A549 (cell line): ENCODE results near the gene MAGI2. TPM values are rescaled to one million over a fixed set of nuclear protein-coding genes. Genes with fewer than 3 reads are reported as not detected.

Experiments
- ATAC-seq, 2 experiments: fragments of 200-7000 bp in 1 of 2; fragments of >200 bp in 1 of 2; cut with Nextera tagmentation in 1 of 2; cut with Tn5 transposase in 1 of 2; 3 replicates each; pipeline versions ENCODE4 v1.8.0 to v1.9.1; 2018 to 2020; ENCODE audit warnings: mild to moderate bottlenecking in 1 of 2, moderate library complexity in 1 of 2
- CTCF ChIA-PET: fragments of 300-600 bp; sonication (Branson Sonifier 250); formaldehyde crosslinking; extraction: SDS; loops from one replicate; lab custom pipeline; 2021; ENCODE audit warnings: antibody characterized with exemption, inconsistent platforms; lab: Yijun Ruan, JAX
- POLR2A ChIA-PET: fragments of 350-600 bp; formaldehyde crosslinking; extraction: SDS; loops from one replicate; lab custom pipeline; 2021; ENCODE audit warnings: antibody characterized with exemption, inconsistent platforms; lab: Yijun Ruan, JAX
- DNase-seq, 2 experiments: peaks; one replicate each; pipeline versions ENCODE4 v3.0.0 to v3.0.0-alpha.2; 2011 to 2016; ENCODE audit warnings: low read depth in 1 of 2, low spot score in 1 of 2
- FAIRE-seq: peaks from 2 replicates; lab custom pipeline; 2011; peaks lifted over from hg19 to GRCh38; lab: Jason Lieb, UNC
- H3K27ac ChIP-seq, 2 experiments: fragments of >200 bp; sonication (Bioruptor Twin); formaldehyde crosslinking; 3 replicates each; pipeline ENCODE4 v1.5.1; 2016 to 2017
- H3K4me1 ChIP-seq: fragments of >200 bp; sonication (Bioruptor Twin); formaldehyde crosslinking; 3 replicates; pipeline ENCODE4 v1.6.1; 2016
- H3K4me2 ChIP-seq: fragments of >200 bp; sonication (Bioruptor Twin); formaldehyde crosslinking; 3 replicates; pipeline ENCODE4 v1.6.1; 2016
- H3K4me3 ChIP-seq: fragments of >200 bp; sonication (Bioruptor Twin); formaldehyde crosslinking; 3 replicates; pipeline ENCODE4 v1.5.1; 2016
- H3K9me3 ChIP-seq: fragments of >200 bp; sonication (Bioruptor Twin); formaldehyde crosslinking; 3 replicates; pipeline ENCODE4 v1.6.1; 2016
- BHLHE40 ChIP-seq: IDR thresholded peaks from 2 replicates; pipeline ENCODE4 v1.6.1; 2012; ENCODE audit warnings: low read depth, low read length, inconsistent platforms
- CBX8 ChIP-seq: fragments of 200-600 bp; sonication (generic); IDR thresholded peaks from 2 replicates; pipeline ENCODE4 v1.6.1; 2016
- CEBPB ChIP-seq, 2 experiments: fragments of >200 bp in 1 of 2; sonication (Bioruptor Twin) in 1 of 2; formaldehyde crosslinking in 1 of 2; IDR thresholded peaks; 2 replicates each; pipeline ENCODE4 v1.6.1; 2012 to 2016
- FOSB ChIP-seq: fragments of 250-450 bp; sonication (Bioruptor Pico); IDR thresholded peaks from 2 replicates; pipeline ENCODE4 v1.5.0; 2020; ENCODE audit warnings: mild to moderate bottlenecking, moderate library complexity
- FOSL2 ChIP-seq, 2 experiments: fragments of 450-650 bp in 1 of 2; fragments of >200 bp in 1 of 2; sonication (Bioruptor Twin) in 1 of 2; formaldehyde crosslinking; IDR thresholded peaks; 2 replicates each; pipeline versions ENCODE4 v1.5.0 to v1.6.1; 2016 to 2020; ENCODE audit warnings: mild to moderate bottlenecking in 1 of 2, moderate library complexity in 1 of 2
- GATA3 ChIP-seq: IDR thresholded peaks from 2 replicates; pipeline ENCODE4 v1.6.1; 2012; ENCODE audit warnings: borderline replicate concordance
- HDAC2 ChIP-seq: fragments of 200-600 bp; sonication (generic); IDR thresholded peaks from 2 replicates; pipeline ENCODE4 v1.6.1; 2016
- JUN ChIP-seq, 2 experiments: fragments of >200 bp; sonication (Bioruptor Twin); formaldehyde crosslinking; IDR thresholded peaks; 2 replicates in 1 of 2; 3 replicates in 1 of 2; pipeline ENCODE4 v1.6.1; 2016 to 2017
- JUNB ChIP-seq: fragments of >200 bp; sonication (Bioruptor Twin); formaldehyde crosslinking; IDR thresholded peaks from 2 replicates; pipeline ENCODE4 v1.6.1; 2016
- KDM1A ChIP-seq: fragments of 200-600 bp; sonication (generic); IDR thresholded peaks from 2 replicates; pipeline ENCODE4 v1.6.1; 2016; ENCODE audit warnings: low read depth, mild to moderate bottlenecking
- MYC ChIP-seq: IDR thresholded peaks from 2 replicates; pipeline ENCODE4 v1.6.1; 2012; ENCODE audit warnings: mild to moderate bottlenecking, inconsistent platforms, low read length, improper control_type of control experiment, borderline replicate concordance
- NPAS2 ChIP-seq: fragments of 250-450 bp; sonication (Bioruptor Pico); IDR thresholded peaks from 2 replicates; pipeline ENCODE4 v1.8.0; 2022; ENCODE audit warnings: mild to moderate bottlenecking, moderate library complexity, borderline replicate concordance
- PHF8 ChIP-seq: fragments of 200-600 bp; sonication (generic); IDR thresholded peaks from 2 replicates; pipeline ENCODE4 v1.6.1; 2016; ENCODE audit warnings: low read depth, mild to moderate bottlenecking, antibody characterized with exemption, moderate library complexity, borderline replicate concordance
- POLR2A ChIP-seq: IDR thresholded peaks from 2 replicates; pipeline ENCODE4 v1.6.1; 2012; ENCODE audit warnings: mild to moderate bottlenecking, low read length
- POLR2AphosphoS2 ChIP-seq: conservative IDR thresholded peaks from 2 replicates; pipeline ENCODE4 v1.6.1; 2012; ENCODE audit warnings: low read length, improper control_type of control experiment, inconsistent platforms
- RAD21 ChIP-seq, 2 experiments: fragments of >200 bp in 1 of 2; sonication (Bioruptor Twin) in 1 of 2; formaldehyde crosslinking in 1 of 2; IDR thresholded peaks in 1 of 2; conservative IDR thresholded peaks in 1 of 2; 2 replicates in 1 of 2; 3 replicates in 1 of 2; pipeline ENCODE4 v1.6.1; 2012 to 2018; ENCODE audit warnings: inconsistent platforms in 1 of 2
- RFX5 ChIP-seq: fragments of 450-650 bp; IDR thresholded peaks from 2 replicates; pipeline ENCODE4 v1.7.1; 2014; ENCODE audit warnings: antibody characterized with exemption, mild to moderate bottlenecking, moderate library complexity
- RNF2 ChIP-seq: fragments of 200-600 bp; sonication (generic); IDR thresholded peaks from 2 replicates; pipeline ENCODE4 v1.6.1; 2016; ENCODE audit warnings: low read depth, mild to moderate bottlenecking, antibody characterized with exemption, moderate library complexity, borderline replicate concordance
- SMC3 ChIP-seq: fragments of >200 bp; sonication (Bioruptor Twin); formaldehyde crosslinking; IDR thresholded peaks from 3 replicates; pipeline ENCODE4 v1.6.1; 2018; ENCODE audit warnings: inconsistent platforms
- SREBF2 ChIP-seq: fragments of 450-650 bp; IDR thresholded peaks from 2 replicates; pipeline ENCODE4 v1.6.1; 2014; ENCODE audit warnings: mild to moderate bottlenecking, moderate library complexity
- TFCP2L1 ChIP-seq: fragments of 250-450 bp; sonication (Bioruptor Pico); IDR thresholded peaks from 2 replicates; pipeline ENCODE4 v1.5.0; 2021; ENCODE audit warnings: mild to moderate bottlenecking
- ZNF302 ChIP-seq: fragments of 250-450 bp; sonication (Bioruptor Pico); IDR thresholded peaks from 2 replicates; pipeline ENCODE4 v1.9.0; 2021; ENCODE audit warnings: inconsistent platforms, mild to moderate bottlenecking, moderate library complexity
- WGBS: methylation state at CpG from one replicate; pipeline ENCODE4 v1.1.6; 2017; ENCODE audit errors: missing lambda C conversion rate; 5-methylcytosine and 5-hydroxymethylcytosine counted together
- polyA plus RNA-seq, 4 experiments: library from polyadenylated mRNA; depleted of rRNA in 3 of 4; stranded (reverse); fragments of >200 nt; fragmentation: RNase III in 1 of 4; extraction: RNeasy Plus Mini Kit Qiagen cat#74134 plus additional on column Dnase treatment in 1 of 4; gene quantifications; 2 replicates in 3 of 4; 3 replicates in 1 of 4; pipeline ENCODE4 v1.2.3, GENCODE V29; 2011 to 2017
- TF ChIP-seq, protein P1 (sequence below): fragments of 150-350 bp; IDR thresholded peaks from 2 replicates; pipeline ENCODE4 v1.6.1; 2014; ENCODE audit warnings: low read depth, mild to moderate bottlenecking, low read length
- TF ChIP-seq, protein P2 (sequence below): IDR thresholded peaks from 2 replicates; pipeline ENCODE4 v1.6.1; 2012; ENCODE audit warnings: low read depth, borderline replicate concordance
- TF ChIP-seq, protein P3 (sequence below): IDR thresholded peaks from 2 replicates; pipeline ENCODE4 v1.6.1; 2012
- TF ChIP-seq, protein P4 (sequence below): IDR thresholded peaks from 2 replicates; pipeline ENCODE4 v1.6.1; 2012
- TF ChIP-seq, protein P5 (sequence below): fragments of >200 bp; sonication (Bioruptor Twin); formaldehyde crosslinking; IDR thresholded peaks from 3 replicates; pipeline ENCODE4 v1.6.1; 2016

Gene MAGI2
- polyA plus RNA-seq, 2 of the 4 experiments (the other 2 are of a cell fraction): 0.48 to 0.81 TPM

DNA sequence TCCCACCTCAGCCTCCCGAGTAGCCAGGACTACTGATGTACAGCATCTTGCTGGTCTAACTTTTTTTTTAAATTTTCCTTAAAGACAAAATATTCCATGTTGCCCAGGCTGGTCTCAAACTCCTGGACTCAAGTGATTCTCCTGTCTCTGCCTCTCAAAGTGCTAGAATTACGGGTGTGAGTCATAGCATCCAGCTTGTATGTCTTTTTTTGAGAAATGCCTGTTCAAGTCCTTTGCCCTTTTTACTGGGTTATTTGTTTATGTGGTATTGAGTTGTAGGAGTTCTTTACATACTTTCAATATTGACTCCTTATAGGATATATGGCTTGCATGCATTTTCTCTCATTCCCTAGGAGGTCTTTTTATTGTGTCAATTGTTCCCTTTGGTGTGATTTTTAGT lies 486.4 kb downstream of the MAGI2 start:
- Histone ChIP-seq H3K9me3 (no peaks in the 10 kb centered on the region), H3K4me2 (no peak overlapping the region), H3K27ac (no peak overlapping the region), H3K4me1 (no peaks in the 10 kb centered on the region), H3K4me3 (no peak overlapping the region)
- ChIA-PET POLR2A (no interaction called here), CTCF (no interaction called here)
- no peak for FAIRE-seq
- TF ChIP-seq, protein P1, sequence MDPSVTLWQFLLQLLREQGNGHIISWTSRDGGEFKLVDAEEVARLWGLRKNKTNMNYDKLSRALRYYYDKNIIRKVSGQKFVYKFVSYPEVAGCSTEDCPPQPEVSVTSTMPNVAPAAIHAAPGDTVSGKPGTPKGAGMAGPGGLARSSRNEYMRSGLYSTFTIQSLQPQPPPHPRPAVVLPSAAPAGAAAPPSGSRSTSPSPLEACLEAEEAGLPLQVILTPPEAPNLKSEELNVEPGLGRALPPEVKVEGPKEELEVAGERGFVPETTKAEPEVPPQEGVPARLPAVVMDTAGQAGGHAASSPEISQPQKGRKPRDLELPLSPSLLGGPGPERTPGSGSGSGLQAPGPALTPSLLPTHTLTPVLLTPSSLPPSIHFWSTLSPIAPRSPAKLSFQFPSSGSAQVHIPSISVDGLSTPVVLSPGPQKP: no peak
- no peak for TF ChIP-seq NPAS2 (CRISPR knock-in tag)
- no peak for TF ChIP-seq FOSB (CRISPR knock-in tag)
- TF ChIP-seq, protein P2, sequence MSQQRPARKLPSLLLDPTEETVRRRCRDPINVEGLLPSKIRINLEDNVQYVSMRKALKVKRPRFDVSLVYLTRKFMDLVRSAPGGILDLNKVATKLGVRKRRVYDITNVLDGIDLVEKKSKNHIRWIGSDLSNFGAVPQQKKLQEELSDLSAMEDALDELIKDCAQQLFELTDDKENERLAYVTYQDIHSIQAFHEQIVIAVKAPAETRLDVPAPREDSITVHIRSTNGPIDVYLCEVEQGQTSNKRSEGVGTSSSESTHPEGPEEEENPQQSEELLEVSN: no peak
- no peak for TF ChIP-seq RAD21 (conservative IDR thresholded peaks at IDR 0.05 in 1 of 2, IDR thresholded peaks at IDR 0.05 in 1 of 2)
- no peak for TF ChIP-seq MYC
- no peak for TF ChIP-seq PHF8
- no peak for TF ChIP-seq CBX8
- no peak for TF ChIP-seq TFCP2L1
- TF ChIP-seq HDAC2: no peak
- TF ChIP-seq SREBF2: no peak
- TF ChIP-seq POLR2A: no peak
- no peak for TF ChIP-seq ZNF302 (CRISPR knock-in tag)
- TF ChIP-seq, protein P3, sequence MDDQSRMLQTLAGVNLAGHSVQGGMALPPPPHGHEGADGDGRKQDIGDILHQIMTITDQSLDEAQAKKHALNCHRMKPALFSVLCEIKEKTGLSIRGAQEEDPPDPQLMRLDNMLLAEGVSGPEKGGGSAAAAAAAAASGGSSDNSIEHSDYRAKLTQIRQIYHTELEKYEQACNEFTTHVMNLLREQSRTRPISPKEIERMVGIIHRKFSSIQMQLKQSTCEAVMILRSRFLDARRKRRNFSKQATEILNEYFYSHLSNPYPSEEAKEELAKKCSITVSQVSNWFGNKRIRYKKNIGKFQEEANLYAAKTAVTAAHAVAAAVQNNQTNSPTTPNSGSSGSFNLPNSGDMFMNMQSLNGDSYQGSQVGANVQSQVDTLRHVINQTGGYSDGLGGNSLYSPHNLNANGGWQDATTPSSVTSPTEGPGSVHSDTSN: no peak
- no peak for TF ChIP-seq SMC3
- no peak for TF ChIP-seq KDM1A
- no peak for TF ChIP-seq RNF2
- TF ChIP-seq, protein P4, sequence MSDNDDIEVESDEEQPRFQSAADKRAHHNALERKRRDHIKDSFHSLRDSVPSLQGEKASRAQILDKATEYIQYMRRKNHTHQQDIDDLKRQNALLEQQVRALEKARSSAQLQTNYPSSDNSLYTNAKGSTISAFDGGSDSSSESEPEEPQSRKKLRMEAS: no peak
- TF ChIP-seq RFX5: no peak
- ATAC-seq: no peak
- 14% methylated on average over 2 of the region's 2 CpGs for WGBS
- DNase-seq: no peak

DNA sequence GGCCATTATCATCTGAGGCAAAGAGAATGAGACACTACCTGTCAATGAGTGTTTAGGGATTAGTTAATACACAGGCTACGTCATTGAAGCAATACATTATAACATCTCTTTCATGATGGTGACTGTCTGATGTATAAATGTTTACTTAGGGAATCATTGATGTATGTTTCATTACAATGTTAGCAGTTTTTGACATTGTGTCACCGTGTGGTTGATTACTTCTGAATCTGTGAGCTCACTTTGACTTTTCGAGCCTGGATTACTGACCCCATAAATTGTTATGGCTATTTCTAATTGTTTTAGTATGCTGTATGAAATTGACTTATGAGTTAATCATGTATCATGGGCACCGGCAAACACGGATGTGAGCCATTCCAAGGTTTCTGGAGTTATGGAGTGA lies 494.0 kb downstream of the MAGI2 start:
- no peak for ATAC-seq
- Histone ChIP-seq H3K27ac (no peak overlapping the region), H3K4me3 (no peak overlapping the region), H3K4me2 (no peak overlapping the region), H3K4me1 (no peaks in the 10 kb centered on the region), H3K9me3 (no peaks in the 10 kb centered on the region)
- no peak for FAIRE-seq
- TF ChIP-seq RNF2: no peak
- peak; percentile 19; the same call in 1 of the 2 replicates for TF ChIP-seq JUNB
- no peak for TF ChIP-seq FOSL2 (IDR thresholded peaks at IDR 0.05)
- TF ChIP-seq FOSL2 (CRISPR knock-in tag; IDR thresholded peaks at IDR 0.05): 0 out of 2 replicates have a peak, but pooled peaks have one; percentile 6
- TF ChIP-seq CEBPB (IDR thresholded peaks at IDR 0.05): no peak
- no peak for TF ChIP-seq SREBF2
- peak in 1 of 2 experiments; percentile 4 for DNase-seq
- WGBS: 5% methylated on average over 5 of the region's 5 CpGs
- ChIA-PET POLR2A (no interaction called here), CTCF (interaction anchor here (0.6 to 0.9 kb wide), 3 partner anchors 25 to 322 kb away, joined by 3 read pairs; no protein-coding TSS in a partner anchor)

DNA sequence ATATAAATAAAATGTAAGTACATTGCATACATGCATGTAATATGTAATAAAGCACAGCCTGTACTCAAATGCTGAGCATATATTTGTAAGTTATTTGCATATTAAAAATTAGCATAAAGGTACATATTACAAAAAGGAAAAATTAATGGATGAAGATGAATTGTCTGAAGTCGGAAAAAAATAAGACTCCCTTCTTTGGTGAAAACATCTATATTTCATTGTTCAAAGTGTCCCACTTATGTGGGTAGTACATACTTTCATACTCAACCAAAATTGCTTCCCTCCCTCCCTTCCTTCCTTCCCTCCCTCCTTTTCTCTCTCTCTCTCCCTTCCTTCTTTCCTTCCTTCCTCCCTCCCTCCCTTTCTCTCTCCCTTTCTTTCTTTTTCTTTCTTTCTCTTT lies 498.1 kb downstream of the MAGI2 start:
- ATAC-seq (no peak), DNase-seq (no peak), FAIRE-seq (no peak)
- Histone ChIP-seq H3K4me1 (no peaks in the 10 kb centered on the region), H3K4me3 (no peak overlapping the region), H3K27ac (no peak overlapping the region), H3K4me2 (no peak overlapping the region), H3K9me3 (no peaks in the 10 kb centered on the region)
- ChIA-PET CTCF (no interaction called here), POLR2A (no interaction called here)
- WGBS: 72% methylated on average over 1 of the region's 1 CpG
- TF ChIP-seq HDAC2 (no peak), GATA3 (no peak), KDM1A (no peak), POLR2AphosphoS2 (no peak), CBX8 (no peak), BHLHE40 (no peak), FOSL2 (IDR thresholded peaks at IDR 0.05) (no peak), FOSL2 (CRISPR knock-in tag; IDR thresholded peaks at IDR 0.05) (no peak), JUN (IDR thresholded peaks at IDR 0.05) (no peak), SREBF2 (no peak)
- TF ChIP-seq, protein P1: no peak
- TF ChIP-seq, protein P5, sequence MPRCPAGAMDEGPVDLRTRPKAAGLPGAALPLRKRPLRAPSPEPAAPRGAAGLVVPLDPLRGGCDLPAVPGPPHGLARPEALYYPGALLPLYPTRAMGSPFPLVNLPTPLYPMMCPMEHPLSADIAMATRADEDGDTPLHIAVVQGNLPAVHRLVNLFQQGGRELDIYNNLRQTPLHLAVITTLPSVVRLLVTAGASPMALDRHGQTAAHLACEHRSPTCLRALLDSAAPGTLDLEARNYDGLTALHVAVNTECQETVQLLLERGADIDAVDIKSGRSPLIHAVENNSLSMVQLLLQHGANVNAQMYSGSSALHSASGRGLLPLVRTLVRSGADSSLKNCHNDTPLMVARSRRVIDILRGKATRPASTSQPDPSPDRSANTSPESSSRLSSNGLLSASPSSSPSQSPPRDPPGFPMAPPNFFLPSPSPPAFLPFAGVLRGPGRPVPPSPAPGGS: no peak
